A549 (cell line): ENCODE measurements around the gene SGCD. TPM values are rescaled to one million over a fixed set of nuclear protein-coding genes. Genes with fewer than 3 reads are reported as not detected.

Source experiments
- ATAC-seq, 2 experiments: fragments of 200-7000 bp in 1 of 2; fragments of >200 bp in 1 of 2; cut with Nextera tagmentation in 1 of 2; cut with Tn5 transposase in 1 of 2; 3 replicates each; pipeline versions ENCODE4 v1.8.0 to v1.9.1; 2018 to 2020; ENCODE audit warnings: mild to moderate bottlenecking in 1 of 2, moderate library complexity in 1 of 2
- CTCF ChIA-PET: fragments of 300-600 bp; sonication (Branson Sonifier 250); formaldehyde crosslinking; extraction: SDS; loops from one replicate; lab custom pipeline; 2021; ENCODE audit warnings: antibody characterized with exemption, inconsistent platforms; lab: Yijun Ruan, JAX
- POLR2A ChIA-PET: fragments of 350-600 bp; formaldehyde crosslinking; extraction: SDS; loops from one replicate; lab custom pipeline; 2021; ENCODE audit warnings: antibody characterized with exemption, inconsistent platforms; lab: Yijun Ruan, JAX
- DNase-seq, 2 experiments: peaks; one replicate each; pipeline versions ENCODE4 v3.0.0 to v3.0.0-alpha.2; 2011 to 2016; ENCODE audit warnings: low read depth in 1 of 2, low spot score in 1 of 2
- FAIRE-seq: peaks from 2 replicates; lab custom pipeline; 2011; peaks lifted over from hg19 to GRCh38; lab: Jason Lieb, UNC
- H3K27ac ChIP-seq, 2 experiments: fragments of >200 bp; sonication (Bioruptor Twin); formaldehyde crosslinking; 3 replicates each; pipeline ENCODE4 v1.5.1; 2016 to 2017
- H3K4me1 ChIP-seq: fragments of >200 bp; sonication (Bioruptor Twin); formaldehyde crosslinking; 3 replicates; pipeline ENCODE4 v1.6.1; 2016
- H3K4me2 ChIP-seq: fragments of >200 bp; sonication (Bioruptor Twin); formaldehyde crosslinking; 3 replicates; pipeline ENCODE4 v1.6.1; 2016
- H3K4me3 ChIP-seq: fragments of >200 bp; sonication (Bioruptor Twin); formaldehyde crosslinking; 3 replicates; pipeline ENCODE4 v1.5.1; 2016
- H3K9me3 ChIP-seq: fragments of >200 bp; sonication (Bioruptor Twin); formaldehyde crosslinking; 3 replicates; pipeline ENCODE4 v1.6.1; 2016
- CBX2 ChIP-seq: fragments of 200-600 bp; sonication (generic); IDR thresholded peaks from 2 replicates; pipeline ENCODE4 v1.6.1; 2016; ENCODE audit warnings: low read depth, mild to moderate bottlenecking, borderline replicate concordance
- CBX8 ChIP-seq: fragments of 200-600 bp; sonication (generic); IDR thresholded peaks from 2 replicates; pipeline ENCODE4 v1.6.1; 2016
- CEBPB ChIP-seq, 2 experiments: fragments of >200 bp in 1 of 2; sonication (Bioruptor Twin) in 1 of 2; formaldehyde crosslinking in 1 of 2; IDR thresholded peaks; 2 replicates each; pipeline ENCODE4 v1.6.1; 2012 to 2016
- CHD4 ChIP-seq: fragments of 200-600 bp; sonication (generic); IDR thresholded peaks from 2 replicates; pipeline ENCODE4 v1.6.1; 2016; ENCODE audit warnings: antibody characterized with exemption, mild to moderate bottlenecking, borderline replicate concordance
- EHMT2 ChIP-seq: fragments of 200-600 bp; sonication (generic); IDR thresholded peaks from 2 replicates; pipeline ENCODE4 v1.6.1; 2016; ENCODE audit warnings: antibody characterized with exemption, low read depth, mild to moderate bottlenecking, moderate library complexity
- EP300 ChIP-seq, 2 experiments: fragments of >200 bp; sonication (Bioruptor Twin); formaldehyde crosslinking; IDR thresholded peaks; 2 replicates in 1 of 2; 3 replicates in 1 of 2; pipeline ENCODE4 v1.6.1; 2016 to 2017
- FOSL2 ChIP-seq, 2 experiments: fragments of 450-650 bp in 1 of 2; fragments of >200 bp in 1 of 2; sonication (Bioruptor Twin) in 1 of 2; formaldehyde crosslinking; IDR thresholded peaks; 2 replicates each; pipeline versions ENCODE4 v1.5.0 to v1.6.1; 2016 to 2020; ENCODE audit warnings: mild to moderate bottlenecking in 1 of 2, moderate library complexity in 1 of 2
- GATA3 ChIP-seq: IDR thresholded peaks from 2 replicates; pipeline ENCODE4 v1.6.1; 2012; ENCODE audit warnings: borderline replicate concordance
- HDAC2 ChIP-seq: fragments of 200-600 bp; sonication (generic); IDR thresholded peaks from 2 replicates; pipeline ENCODE4 v1.6.1; 2016
- HEYL ChIP-seq: fragments of 250-450 bp; sonication (Bioruptor Pico); IDR thresholded peaks from 2 replicates; pipeline ENCODE4 v1.8.0; 2021; ENCODE audit warnings: mild to moderate bottlenecking, moderate library complexity
- JUNB ChIP-seq: fragments of >200 bp; sonication (Bioruptor Twin); formaldehyde crosslinking; IDR thresholded peaks from 2 replicates; pipeline ENCODE4 v1.6.1; 2016
- NFE2L2 ChIP-seq: fragments of 150-350 bp; conservative IDR thresholded peaks from 2 replicates; pipeline ENCODE4 v1.6.1; 2014; ENCODE audit warnings: low read length
- NPAS2 ChIP-seq: fragments of 250-450 bp; sonication (Bioruptor Pico); IDR thresholded peaks from 2 replicates; pipeline ENCODE4 v1.8.0; 2022; ENCODE audit warnings: mild to moderate bottlenecking, moderate library complexity, borderline replicate concordance
- NR3C1 ChIP-seq: fragments of >200 bp; sonication (Bioruptor Twin); formaldehyde crosslinking; IDR thresholded peaks from 3 replicates; pipeline ENCODE4 v1.6.1; 2017
- PHF8 ChIP-seq: fragments of 200-600 bp; sonication (generic); IDR thresholded peaks from 2 replicates; pipeline ENCODE4 v1.6.1; 2016; ENCODE audit warnings: low read depth, mild to moderate bottlenecking, antibody characterized with exemption, moderate library complexity, borderline replicate concordance
- POLR2AphosphoS2 ChIP-seq: conservative IDR thresholded peaks from 2 replicates; pipeline ENCODE4 v1.6.1; 2012; ENCODE audit warnings: low read length, improper control_type of control experiment, inconsistent platforms
- RARB ChIP-seq: fragments of 250-450 bp; sonication (Bioruptor Pico); IDR thresholded peaks from 2 replicates; pipeline ENCODE4 v1.8.0; 2021; ENCODE audit warnings: mild to moderate bottlenecking, moderate library complexity
- RCOR1 ChIP-seq: fragments of 150-350 bp; IDR thresholded peaks from 2 replicates; pipeline ENCODE4 v1.6.1; 2014; ENCODE audit warnings: antibody characterized with exemption, low read length, low read depth
- ZC3H11A ChIP-seq: fragments of 450-650 bp; IDR thresholded peaks from 2 replicates; pipeline ENCODE4 v1.6.1; 2014; ENCODE audit warnings: antibody characterized with exemption, mild to moderate bottlenecking
- ZFP36 ChIP-seq: fragments of 450-650 bp; IDR thresholded peaks from 2 replicates; pipeline ENCODE4 v1.6.1; 2014; ENCODE audit warnings: borderline replicate concordance; ENCODE audit not compliant: partially characterized antibody
- ZNF302 ChIP-seq: fragments of 250-450 bp; sonication (Bioruptor Pico); IDR thresholded peaks from 2 replicates; pipeline ENCODE4 v1.9.0; 2021; ENCODE audit warnings: inconsistent platforms, mild to moderate bottlenecking, moderate library complexity
- WGBS: methylation state at CpG from one replicate; pipeline ENCODE4 v1.1.6; 2017; ENCODE audit errors: missing lambda C conversion rate; 5-methylcytosine and 5-hydroxymethylcytosine counted together
- polyA plus RNA-seq, 4 experiments: library from polyadenylated mRNA; depleted of rRNA in 3 of 4; stranded (reverse); fragments of >200 nt; fragmentation: RNase III in 1 of 4; extraction: RNeasy Plus Mini Kit Qiagen cat#74134 plus additional on column Dnase treatment in 1 of 4; gene quantifications; 2 replicates in 3 of 4; 3 replicates in 1 of 4; pipeline ENCODE4 v1.2.3, GENCODE V29; 2011 to 2017
- TF ChIP-seq, protein P1 (sequence below): fragments of >200 bp; sonication (Bioruptor Twin); formaldehyde crosslinking; IDR thresholded peaks from 3 replicates; pipeline ENCODE4 v1.5.1; 2016
- TF ChIP-seq, protein P2 (sequence below): fragments of >200 bp; sonication (Bioruptor Twin); formaldehyde crosslinking; IDR thresholded peaks from 3 replicates; pipeline ENCODE4 v1.6.1; 2016
- TF ChIP-seq, protein P3 (sequence below): IDR thresholded peaks from 2 replicates; pipeline ENCODE4 v1.6.1; 2012
- TF ChIP-seq, protein P4 (sequence below): fragments of 200-600 bp; sonication (generic); IDR thresholded peaks from 2 replicates; pipeline ENCODE4 v1.6.1; 2016; ENCODE audit warnings: antibody characterized with exemption, mild to moderate bottlenecking, moderate library complexity
- TF ChIP-seq, protein P5 (sequence below): fragments of 450-650 bp; IDR thresholded peaks from 2 replicates; pipeline ENCODE4 v1.6.1; 2014; ENCODE audit warnings: antibody characterized with exemption
- TF ChIP-seq, protein P6 (sequence below): IDR thresholded peaks from 2 replicates; pipeline ENCODE4 v1.6.1; 2012

Gene SGCD
- polyA plus RNA-seq, 2 of the 4 experiments (the other 2 are of a cell fraction), result 7.6 to 10.6 TPM

DNA sequence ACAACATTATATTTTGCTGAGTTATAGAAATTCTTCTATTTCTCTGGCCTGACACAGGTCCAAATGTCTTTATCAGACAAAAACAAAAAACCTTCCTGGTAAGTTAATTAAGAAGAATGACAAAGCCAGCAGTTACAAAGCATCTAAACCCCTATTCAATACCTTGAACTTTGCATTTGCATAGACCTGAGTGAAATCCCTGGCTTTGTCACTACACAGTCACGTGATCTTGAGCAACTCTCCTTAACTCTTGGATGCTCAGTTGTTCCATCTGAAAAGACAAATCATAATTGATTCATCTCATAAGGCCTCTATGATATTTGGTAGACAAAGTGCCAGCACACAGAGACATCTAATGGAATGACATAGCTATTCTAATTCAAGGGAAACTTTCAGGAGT lies 356.5 kb downstream of the SGCD start:
- H3K4me1 ChIP-seq, result peaks cover 9% of the 10 kb centered on the region
- no peak overlapping the region for H3K27ac ChIP-seq
- no peak for FAIRE-seq

DNA sequence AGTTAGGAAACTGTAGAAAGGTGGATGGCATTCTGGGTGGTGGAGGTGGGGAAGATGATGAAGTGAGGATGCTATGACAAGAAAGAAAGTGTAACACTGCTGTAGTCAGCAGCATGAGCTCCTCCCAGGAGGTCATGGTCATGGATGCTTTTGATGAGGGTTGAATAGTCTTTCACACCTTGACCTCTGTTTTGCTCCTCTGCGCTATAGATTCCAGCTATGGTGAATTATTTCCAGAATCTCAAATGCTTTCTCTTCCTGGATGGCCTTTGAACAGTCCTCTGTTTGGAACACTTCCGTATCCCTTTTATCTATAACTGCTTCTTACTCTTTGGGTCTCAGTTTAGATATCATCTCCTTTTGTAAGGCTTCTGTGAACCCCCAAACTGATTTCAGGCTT lies 357.3 kb downstream of the SGCD start:
- FAIRE-seq (no peak), ATAC-seq (no peak), DNase-seq (no peak)
- Histone ChIP-seq H3K4me2 (no peak overlapping the region), H3K27ac (no peak overlapping the region), H3K4me3 (no peak overlapping the region), H3K4me1 (peaks cover 2% of the 10 kb centered on the region; the same call in 2 of the 3 replicates), H3K9me3 (no peaks in the 10 kb centered on the region)
- ChIA-PET CTCF (interaction anchor here (1.5 kb wide), 1 partner anchor 21 kb away, joined by 4 read pairs; no protein-coding TSS in a partner anchor), POLR2A (no interaction called here)
- TF ChIP-seq CEBPB (IDR thresholded peaks at IDR 0.05), result no peak
- TF ChIP-seq EP300 (IDR thresholded peaks at IDR 0.05), result no peak
- TF ChIP-seq, protein P1, sequence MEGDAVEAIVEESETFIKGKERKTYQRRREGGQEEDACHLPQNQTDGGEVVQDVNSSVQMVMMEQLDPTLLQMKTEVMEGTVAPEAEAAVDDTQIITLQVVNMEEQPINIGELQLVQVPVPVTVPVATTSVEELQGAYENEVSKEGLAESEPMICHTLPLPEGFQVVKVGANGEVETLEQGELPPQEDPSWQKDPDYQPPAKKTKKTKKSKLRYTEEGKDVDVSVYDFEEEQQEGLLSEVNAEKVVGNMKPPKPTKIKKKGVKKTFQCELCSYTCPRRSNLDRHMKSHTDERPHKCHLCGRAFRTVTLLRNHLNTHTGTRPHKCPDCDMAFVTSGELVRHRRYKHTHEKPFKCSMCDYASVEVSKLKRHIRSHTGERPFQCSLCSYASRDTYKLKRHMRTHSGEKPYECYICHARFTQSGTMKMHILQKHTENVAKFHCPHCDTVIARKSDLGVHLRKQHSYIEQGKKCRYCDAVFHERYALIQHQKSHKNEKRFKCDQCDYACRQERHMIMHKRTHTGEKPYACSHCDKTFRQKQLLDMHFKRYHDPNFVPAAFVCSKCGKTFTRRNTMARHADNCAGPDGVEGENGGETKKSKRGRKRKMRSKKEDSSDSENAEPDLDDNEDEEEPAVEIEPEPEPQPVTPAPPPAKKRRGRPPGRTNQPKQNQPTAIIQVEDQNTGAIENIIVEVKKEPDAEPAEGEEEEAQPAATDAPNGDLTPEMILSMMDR, result no peak
- no peak for TF ChIP-seq NR3C1
- TF ChIP-seq NFE2L2, result no peak
- no peak for TF ChIP-seq CBX2
- TF ChIP-seq, protein P2, sequence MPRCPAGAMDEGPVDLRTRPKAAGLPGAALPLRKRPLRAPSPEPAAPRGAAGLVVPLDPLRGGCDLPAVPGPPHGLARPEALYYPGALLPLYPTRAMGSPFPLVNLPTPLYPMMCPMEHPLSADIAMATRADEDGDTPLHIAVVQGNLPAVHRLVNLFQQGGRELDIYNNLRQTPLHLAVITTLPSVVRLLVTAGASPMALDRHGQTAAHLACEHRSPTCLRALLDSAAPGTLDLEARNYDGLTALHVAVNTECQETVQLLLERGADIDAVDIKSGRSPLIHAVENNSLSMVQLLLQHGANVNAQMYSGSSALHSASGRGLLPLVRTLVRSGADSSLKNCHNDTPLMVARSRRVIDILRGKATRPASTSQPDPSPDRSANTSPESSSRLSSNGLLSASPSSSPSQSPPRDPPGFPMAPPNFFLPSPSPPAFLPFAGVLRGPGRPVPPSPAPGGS, result no peak
- TF ChIP-seq GATA3, result no peak
- no peak for TF ChIP-seq EHMT2
- no peak for TF ChIP-seq JUNB
- 93% methylated on average over 2 of the region's 2 CpGs for WGBS

More for the DNA sequence above, 356.5 kb downstream of the SGCD start:
- no peak for ATAC-seq
- Histone ChIP-seq H3K4me3 (no peak overlapping the region), H3K9me3 (no peaks in the 10 kb centered on the region), H3K4me2 (no peak overlapping the region)
- ChIA-PET POLR2A (no interaction called here), CTCF (no interaction called here)
- no peak for TF ChIP-seq HDAC2
- TF ChIP-seq NFE2L2, result no peak
- TF ChIP-seq, protein P3, sequence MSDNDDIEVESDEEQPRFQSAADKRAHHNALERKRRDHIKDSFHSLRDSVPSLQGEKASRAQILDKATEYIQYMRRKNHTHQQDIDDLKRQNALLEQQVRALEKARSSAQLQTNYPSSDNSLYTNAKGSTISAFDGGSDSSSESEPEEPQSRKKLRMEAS, result no peak
- no peak for TF ChIP-seq ZC3H11A
- no peak for TF ChIP-seq NR3C1
- no peak for TF ChIP-seq CHD4
- TF ChIP-seq, protein P4, sequence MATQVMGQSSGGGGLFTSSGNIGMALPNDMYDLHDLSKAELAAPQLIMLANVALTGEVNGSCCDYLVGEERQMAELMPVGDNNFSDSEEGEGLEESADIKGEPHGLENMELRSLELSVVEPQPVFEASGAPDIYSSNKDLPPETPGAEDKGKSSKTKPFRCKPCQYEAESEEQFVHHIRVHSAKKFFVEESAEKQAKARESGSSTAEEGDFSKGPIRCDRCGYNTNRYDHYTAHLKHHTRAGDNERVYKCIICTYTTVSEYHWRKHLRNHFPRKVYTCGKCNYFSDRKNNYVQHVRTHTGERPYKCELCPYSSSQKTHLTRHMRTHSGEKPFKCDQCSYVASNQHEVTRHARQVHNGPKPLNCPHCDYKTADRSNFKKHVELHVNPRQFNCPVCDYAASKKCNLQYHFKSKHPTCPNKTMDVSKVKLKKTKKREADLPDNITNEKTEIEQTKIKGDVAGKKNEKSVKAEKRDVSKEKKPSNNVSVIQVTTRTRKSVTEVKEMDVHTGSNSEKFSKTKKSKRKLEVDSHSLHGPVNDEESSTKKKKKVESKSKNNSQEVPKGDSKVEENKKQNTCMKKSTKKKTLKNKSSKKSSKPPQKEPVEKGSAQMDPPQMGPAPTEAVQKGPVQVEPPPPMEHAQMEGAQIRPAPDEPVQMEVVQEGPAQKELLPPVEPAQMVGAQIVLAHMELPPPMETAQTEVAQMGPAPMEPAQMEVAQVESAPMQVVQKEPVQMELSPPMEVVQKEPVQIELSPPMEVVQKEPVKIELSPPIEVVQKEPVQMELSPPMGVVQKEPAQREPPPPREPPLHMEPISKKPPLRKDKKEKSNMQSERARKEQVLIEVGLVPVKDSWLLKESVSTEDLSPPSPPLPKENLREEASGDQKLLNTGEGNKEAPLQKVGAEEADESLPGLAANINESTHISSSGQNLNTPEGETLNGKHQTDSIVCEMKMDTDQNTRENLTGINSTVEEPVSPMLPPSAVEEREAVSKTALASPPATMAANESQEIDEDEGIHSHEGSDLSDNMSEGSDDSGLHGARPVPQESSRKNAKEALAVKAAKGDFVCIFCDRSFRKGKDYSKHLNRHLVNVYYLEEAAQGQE, result no peak
- no peak for TF ChIP-seq EHMT2
- TF ChIP-seq, protein P5, sequence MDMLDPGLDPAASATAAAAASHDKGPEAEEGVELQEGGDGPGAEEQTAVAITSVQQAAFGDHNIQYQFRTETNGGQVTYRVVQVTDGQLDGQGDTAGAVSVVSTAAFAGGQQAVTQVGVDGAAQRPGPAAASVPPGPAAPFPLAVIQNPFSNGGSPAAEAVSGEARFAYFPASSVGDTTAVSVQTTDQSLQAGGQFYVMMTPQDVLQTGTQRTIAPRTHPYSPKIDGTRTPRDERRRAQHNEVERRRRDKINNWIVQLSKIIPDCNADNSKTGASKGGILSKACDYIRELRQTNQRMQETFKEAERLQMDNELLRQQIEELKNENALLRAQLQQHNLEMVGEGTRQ, result no peak
- no peak for TF ChIP-seq RARB (CRISPR knock-in tag)
- no peak for TF ChIP-seq PHF8
- TF ChIP-seq HEYL (CRISPR knock-in tag), result no peak
- TF ChIP-seq POLR2AphosphoS2, result no peak
- no peak for TF ChIP-seq NPAS2 (CRISPR knock-in tag)
- no peak for TF ChIP-seq ZFP36
- TF ChIP-seq, protein P6, sequence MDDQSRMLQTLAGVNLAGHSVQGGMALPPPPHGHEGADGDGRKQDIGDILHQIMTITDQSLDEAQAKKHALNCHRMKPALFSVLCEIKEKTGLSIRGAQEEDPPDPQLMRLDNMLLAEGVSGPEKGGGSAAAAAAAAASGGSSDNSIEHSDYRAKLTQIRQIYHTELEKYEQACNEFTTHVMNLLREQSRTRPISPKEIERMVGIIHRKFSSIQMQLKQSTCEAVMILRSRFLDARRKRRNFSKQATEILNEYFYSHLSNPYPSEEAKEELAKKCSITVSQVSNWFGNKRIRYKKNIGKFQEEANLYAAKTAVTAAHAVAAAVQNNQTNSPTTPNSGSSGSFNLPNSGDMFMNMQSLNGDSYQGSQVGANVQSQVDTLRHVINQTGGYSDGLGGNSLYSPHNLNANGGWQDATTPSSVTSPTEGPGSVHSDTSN, result no peak
- no peak for TF ChIP-seq RCOR1
- no peak for TF ChIP-seq ZNF302 (CRISPR knock-in tag)
- no peak for TF ChIP-seq FOSL2 (IDR thresholded peaks at IDR 0.05)
- no peak for TF ChIP-seq FOSL2 (CRISPR knock-in tag; IDR thresholded peaks at IDR 0.05)
- TF ChIP-seq CBX8, result no peak
- DNase-seq, result no peak
- 90% methylated on average over 1 of the region's 1 CpG for WGBS
